HG02870 (cell line): ENCODE data around the gene OSBPL10.

Experiments used
- ATAC-seq: cut with Tn5 transposase; IDR thresholded peaks from one replicate; pipeline ENCODE4 v1.9.1; 2021; ENCODE audit warnings: mild to moderate bottlenecking, moderate library complexity; ENCODE audit not compliant: unreplicated experiment

Gene OSBPL10

DNA sequence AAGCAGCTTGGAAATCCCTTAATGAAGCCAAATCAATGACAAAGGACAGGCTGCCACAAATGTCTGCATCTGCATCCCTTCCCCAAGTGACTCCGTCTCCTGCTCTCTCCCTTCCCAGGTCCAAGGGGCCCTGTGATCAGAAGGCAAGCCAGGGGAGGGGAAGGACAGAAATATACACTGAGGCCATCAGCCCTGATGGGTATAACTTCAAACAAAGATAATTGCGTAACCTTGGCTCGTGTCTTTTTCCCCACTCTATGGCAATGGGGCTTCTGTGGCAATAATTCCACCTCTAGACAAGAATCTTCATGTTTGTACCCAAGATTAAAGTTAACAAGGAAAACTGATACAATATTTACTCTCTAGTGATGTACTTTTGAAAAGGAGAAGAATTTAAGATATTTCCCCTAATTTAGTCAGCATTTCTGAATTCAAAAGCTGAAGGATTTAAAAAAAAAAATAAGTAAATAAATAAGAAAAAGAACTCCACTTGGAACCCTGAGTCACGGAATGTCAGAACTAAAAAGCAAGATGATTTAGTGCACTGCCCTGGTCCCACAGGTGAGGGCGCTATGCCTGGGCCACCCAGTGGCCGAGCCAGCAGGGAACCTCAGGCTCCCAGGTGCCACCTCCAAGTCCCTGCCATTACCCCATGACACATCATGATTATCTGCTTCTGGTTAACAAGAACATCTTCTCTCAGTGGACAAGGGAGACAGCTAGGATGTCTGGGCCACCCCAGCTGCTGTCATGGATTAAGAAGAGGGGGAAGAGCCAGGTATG, 293.9 kb downstream of the OSBPL10 start:
- ATAC-seq = no peak

DNA sequence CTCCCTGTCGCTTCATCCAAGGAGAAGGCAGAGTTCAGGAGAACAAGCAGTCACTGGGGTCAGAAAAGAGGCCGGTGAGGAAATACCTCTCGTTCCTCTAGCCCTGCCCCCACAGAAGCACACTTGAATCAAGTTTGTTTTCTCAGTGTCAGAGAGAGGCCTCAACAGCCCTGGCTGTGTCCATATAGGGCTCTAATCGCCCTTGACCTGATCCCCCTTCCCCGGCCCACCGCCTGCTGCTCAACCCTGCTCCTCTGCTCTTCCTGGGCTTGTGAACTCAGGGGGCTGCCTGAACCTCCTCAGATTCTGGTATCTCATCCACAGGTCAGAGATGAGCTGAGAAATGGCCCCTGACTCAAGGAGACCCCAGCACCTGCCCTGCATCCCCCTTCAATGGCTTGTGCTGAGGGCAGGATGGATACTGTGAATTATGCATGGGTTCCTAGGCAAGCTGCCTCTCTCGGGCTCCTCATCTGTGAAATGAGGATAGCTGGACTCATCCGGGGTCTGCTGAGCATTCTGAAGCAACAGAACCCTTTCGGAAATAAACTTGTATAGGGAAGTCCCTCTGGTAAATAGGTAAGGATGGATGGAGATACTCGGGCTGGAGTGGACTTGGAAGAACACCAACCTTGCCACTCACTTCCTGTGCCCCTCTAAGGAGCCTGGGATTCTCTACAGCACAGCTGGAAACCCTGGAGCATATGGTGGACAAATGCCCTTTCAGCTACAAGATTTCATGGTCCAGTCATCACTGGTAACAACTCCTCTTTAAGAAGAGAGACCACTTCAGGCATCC, 300.8 kb downstream of the OSBPL10 start:
- ATAC-seq = no peak

DNA sequence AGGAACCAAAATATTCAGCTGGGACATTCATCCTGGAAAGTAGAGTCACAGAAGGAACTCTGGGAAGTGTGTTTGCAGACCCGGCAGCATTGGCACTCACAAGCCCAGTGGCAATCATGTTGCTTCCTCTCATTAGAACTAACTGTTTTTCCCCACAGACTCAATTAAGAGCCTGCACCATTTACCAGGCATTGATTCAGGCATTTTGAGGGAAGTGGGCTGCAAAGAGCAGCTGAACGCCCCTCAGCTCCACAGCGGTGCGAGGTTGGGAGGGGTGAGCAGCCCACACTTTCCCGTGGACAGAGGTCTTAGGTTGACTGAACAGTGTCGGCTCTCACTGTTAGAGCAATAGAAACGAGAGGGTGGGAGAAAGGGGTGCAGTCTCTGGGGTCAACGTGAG, 304.5 kb downstream of the OSBPL10 start:
- no peak for ATAC-seq

DNA sequence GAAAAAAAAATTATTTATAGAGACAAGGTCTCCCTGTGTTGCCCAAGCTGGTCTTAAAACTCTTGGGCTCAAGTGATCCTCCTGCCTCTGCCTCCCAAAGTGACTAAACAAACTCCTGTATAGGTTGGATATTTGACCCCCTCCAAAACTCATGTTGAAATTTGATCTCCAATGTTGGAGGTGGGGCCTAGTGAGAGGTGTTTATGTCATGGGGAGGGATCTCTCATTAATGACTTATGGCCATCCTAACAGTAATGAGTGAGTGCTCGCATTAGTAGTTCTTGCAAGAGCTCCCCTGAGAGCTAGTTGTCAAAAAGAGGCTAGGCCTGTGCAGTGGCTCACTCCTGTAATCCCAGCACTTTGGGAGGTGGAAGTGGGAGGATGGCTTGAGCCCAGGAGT, 307.1 kb downstream of the OSBPL10 start:
- no peak for ATAC-seq

DNA sequence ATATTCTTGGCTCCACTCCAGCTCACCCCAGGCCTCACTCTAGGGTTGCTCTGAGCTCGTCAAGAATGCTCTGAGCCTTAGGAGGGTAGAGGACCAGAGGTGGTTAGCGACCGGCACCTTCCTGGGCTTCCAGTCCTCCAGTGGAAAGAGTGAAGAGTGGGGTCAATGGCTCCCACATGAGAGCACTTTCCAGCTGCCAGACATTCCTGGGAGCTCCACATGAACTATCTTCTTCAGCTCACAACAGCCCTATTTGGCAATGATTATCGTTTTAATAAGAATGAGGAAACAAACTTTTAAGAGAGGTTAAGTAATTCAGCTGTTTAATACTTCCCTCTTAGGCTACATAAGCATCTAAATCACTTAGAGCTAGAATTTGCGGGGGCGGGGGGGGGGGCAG, 309.1 kb downstream of the OSBPL10 start:
- no peak for ATAC-seq

DNA sequence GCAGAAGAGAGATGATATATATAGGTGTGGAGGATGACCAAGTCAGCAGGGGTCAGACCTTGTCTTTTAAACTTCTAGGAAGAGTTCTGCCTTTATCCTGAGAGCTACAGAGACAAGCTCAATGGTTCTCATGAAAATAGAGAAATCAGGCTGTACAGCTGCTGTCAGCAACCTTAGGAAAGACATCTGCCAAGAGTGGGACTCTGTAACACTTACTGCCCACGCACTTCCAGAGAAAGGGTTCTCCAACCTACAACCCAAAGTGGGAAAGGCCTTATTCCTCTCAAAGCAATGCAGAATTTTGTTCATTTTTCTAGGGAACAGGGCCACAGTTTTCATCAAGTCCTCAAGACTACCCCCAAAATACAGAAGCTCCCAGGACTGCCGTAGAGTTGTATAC, 309.6 kb downstream of the OSBPL10 start:
- ATAC-seq = no peak

DNA sequence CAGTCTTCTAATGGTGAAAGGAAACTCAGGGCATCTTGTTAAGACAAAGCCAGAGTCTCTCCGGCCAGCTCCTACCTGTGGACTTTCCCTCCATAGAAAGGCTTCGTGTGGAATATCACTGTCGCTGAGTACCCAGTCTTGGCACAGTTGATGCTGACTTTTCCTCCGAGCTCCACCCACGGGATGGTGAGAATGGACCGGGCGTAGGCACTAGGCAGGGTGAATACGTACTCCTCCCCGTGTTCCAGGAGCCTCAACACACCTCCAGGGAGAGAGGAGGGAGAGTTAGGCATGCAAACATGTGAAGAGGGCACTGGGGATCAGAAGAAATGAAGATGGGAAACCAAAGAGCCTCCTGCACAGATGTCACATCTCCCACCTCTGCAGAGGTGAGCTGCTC, 310.3 kb downstream of the OSBPL10 start:
- no peak for ATAC-seq

DNA sequence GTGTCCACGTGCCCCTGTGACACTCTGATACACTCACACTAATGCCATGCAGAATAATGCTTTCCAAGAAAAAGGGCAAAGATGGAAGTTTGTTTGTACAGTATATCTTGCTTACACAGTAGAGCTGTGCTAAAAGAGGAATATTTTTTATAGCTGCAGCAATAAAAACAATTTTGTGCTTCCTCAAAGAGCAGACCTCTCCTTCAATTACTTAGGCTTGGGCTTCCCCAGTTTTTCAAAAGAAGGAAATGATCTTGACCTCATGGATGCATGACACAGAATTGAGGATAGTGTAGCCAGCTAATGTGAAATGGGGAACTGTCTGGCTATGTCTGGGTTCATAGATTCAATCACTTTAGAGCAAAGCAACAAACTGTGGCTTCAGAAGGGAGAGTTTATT, 310.9 kb downstream of the OSBPL10 start:
- ATAC-seq = no peak

DNA sequence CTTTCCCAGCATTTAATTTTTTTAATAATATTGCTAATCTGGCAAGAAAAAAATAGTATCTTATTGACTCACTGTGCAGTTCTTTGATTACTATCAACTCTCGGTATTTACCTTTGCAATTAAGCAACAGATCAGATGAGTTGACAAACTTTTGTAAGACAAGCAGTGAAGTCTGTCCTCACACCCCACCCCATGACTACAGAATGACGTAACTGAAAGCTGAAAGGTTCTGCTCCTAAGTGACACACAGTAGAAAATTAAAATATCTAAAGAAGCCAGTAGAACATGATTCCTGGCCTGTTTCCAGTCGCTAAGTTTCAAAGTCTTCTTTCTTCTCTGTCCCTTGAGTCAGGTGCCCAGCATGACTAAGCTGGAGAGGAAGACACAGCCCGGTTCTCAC, 312.8 kb downstream of the OSBPL10 start:
- no peak for ATAC-seq

DNA sequence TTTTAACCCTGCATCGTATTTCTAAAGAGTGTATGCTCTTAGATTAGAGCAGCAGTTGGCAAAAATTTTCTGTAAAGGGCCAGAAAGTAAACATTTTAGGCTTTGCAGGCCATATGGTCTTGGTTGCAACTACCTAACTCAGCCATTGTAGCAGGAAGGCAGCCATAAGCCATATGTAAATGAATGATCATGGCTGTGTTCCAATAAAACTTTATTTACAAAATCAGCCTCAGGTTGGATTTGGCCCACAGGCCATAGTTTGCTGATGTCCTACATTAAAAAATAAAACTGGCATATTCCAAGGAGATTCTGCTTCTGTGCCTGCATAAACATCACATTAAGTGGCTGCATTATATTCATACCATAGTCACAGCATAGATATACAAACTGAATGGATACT, 313.5 kb downstream of the OSBPL10 start:
- no peak for ATAC-seq

DNA sequence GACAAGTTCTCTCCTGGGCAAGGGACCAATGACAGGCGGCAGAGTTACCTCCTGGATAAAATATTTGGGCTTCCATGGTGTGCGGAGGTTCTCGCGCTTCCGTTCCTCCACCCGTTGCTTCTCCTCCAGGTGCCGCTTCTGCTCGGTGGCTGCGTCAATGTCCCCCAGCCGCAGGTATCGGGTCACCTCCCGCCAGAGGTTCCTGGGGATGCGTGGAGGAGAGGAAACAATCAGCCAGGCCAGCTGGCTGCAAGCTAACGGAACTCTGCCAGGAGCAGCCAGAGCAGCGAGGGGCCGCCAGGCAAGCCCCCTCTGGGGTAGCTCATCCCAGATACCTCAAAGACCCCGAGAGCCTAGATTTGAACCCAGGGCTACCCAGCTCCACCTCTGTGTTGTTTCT, 317.0 kb downstream of the OSBPL10 start:
- ATAC-seq = no peak

DNA sequence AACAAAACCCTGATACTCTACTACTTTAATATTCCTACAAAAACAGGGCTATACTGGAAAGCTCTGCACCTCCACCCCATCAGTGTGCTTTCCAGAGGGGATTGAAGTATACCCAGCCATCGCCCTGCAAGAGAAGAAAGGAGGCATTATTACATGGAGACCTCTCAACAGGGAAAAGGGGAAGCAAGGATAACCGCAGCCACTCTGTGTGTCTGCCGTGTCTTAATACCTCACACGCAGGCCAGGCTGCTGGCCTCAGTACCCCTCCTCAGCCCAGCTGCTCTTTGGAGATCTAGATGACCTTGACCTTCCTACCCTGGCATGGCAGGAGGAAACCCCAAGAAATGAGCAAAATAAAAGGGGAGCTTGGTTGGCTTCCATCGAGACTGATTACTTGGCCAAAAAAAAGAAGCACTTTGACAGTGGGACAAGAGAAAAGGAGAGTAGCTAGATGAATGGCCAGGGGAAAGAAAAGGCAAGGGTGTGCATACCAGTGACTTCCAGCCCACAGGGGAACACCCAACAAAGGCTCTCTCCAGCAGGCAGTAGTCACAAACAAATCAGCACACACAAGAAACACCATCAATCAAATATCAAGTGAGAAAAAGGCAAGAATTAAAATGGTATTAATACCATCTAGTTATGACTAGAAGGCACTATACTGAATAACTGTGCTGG, 318.9 kb downstream of the OSBPL10 start:
- no peak for ATAC-seq

DNA sequence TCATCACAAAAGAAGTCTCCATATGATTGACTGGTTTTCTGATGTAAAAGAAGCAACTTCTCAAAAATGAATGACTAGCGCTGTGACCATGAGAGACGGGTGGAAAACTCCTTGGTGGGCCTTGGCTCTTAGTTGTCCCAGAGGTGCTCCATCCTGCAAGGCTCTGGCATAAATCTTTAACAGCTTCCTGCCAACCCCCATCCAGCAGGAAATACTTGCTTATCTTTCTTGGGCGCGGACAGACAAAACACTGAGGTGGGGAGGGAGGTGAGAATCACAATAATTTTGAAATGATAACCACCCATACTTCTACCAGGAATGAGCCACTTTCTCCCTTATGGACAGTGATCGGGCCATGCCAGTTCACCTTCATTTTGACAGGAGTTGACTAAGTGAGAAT, 319.8 kb downstream of the OSBPL10 start:
- no peak for ATAC-seq

DNA sequence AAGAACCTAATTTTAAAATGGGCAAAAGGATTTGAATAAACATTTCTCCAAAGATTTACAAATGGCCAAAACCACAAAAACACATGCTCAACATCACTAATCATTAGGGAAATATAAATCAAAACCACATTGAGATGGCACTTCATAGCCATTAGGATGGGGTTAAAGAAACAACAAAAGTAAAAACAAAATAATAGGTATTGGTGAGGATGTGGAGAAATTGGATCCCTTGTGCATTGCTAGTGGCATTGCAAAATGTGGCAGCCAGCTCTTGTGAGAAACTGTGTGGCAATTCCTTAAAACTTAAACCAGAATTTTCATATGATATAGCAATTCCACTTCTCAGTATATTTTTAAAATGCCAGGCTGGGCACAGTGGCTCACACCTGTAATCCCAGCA, 321.8 kb downstream of the OSBPL10 start:
- ATAC-seq = no peak

DNA sequence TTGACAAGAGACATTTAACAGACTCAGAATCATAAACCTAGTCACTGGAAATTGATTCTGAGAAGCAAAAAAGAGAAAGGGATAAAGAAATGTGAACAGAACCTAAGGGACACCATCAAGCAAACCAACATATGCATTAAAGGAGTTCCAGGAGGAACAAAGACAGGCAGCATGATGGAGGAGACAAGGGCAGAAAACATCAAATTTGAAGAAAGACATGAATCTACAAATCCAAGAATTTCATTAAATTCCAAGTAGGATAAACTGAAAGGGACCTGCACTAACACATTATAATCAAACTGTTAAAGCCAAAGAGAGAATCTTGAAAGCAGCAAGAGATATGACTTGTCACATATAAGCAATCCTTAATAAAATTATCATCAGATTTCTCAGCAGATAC, 326.1 kb downstream of the OSBPL10 start:
- ATAC-seq = no peak

DNA sequence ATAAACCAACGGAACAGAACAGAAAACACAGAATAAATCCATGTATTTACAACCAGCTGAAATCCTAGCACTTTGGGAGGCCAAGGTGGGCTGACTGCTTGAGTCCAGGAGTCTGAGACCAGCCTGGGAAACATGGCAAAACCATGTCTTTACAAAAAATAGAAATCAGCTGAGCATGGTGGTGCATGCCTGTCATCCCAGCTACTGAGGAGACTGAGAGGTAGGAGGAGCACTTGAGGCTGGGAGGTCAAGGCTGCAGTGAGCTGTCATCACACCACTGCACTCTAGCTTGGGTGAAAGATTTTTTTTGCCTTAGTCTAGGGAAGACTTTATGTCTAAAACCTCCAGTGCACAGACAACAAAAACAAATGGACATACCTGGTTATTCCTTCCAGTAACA, 327.6 kb downstream of the OSBPL10 start:
- no peak for ATAC-seq

DNA sequence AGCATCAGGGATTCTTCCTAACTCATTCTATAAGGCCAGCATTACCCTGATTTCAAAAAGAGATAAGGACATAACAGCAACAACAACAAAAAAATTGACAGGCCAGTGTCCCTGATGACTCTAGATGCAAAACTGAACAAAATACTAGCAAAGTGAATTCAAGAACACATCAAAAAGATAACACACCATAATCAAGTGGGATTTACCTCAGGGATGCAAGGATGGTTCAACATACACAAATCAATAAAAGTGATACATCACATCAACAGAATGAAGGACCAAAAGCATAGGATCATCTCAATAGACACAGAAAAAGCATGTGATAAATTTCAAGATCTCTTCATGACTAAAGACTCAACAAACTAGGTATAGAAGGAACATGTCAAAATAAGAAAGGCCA, 328.8 kb downstream of the OSBPL10 start:
- no peak for ATAC-seq

DNA sequence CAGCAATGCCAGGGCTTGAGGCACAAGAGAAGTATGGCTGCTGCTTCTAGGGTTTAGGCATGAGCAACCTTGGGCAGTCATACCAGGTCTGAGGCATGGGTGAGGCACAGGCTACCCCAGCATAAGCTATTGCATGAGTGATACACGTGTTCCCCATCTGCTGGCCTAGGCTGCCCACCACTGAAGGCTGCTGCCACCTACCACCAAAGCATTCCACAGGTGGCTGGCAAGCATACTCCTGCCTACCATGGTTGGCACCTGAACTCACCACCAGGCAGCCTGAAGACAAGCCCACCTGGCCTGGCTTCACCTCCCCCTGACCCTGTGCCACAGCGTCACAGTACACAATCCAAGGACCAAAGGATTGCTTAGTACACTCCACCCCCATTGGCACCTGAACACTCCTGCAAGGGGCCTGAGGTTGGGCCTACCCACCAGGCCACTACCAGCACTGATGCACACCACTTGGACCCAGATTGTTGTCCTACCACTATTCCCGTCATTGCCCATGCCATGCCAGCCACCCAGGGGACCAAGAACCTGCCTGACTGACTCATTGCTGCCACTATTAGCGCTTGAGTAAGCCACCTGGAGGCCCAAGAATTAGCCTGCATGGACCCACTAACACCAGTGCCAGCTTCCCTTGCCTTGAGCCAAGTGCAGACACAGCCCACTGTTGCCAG, 332.6 kb downstream of the OSBPL10 start:
- no peak for ATAC-seq

DNA sequence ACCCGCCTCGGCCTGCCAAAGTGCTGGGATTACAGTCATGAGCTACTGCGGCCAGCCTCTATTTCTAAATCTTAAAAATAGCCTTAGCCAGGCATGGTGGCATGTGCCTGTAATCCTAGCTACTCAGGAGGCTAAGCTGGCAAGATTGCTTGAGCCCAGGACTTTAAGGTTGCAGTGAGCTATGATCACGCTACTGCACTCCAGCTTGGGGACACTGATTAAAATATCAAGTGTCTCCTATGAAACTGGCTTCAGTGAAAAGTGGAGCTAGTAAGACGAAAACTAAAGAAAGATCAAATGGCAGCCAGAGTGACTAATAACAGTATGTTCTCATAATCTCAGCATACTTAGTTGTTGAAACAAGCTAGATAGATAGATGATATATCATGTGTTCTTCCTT, 335.8 kb downstream of the OSBPL10 start:
- ATAC-seq = no peak

DNA sequence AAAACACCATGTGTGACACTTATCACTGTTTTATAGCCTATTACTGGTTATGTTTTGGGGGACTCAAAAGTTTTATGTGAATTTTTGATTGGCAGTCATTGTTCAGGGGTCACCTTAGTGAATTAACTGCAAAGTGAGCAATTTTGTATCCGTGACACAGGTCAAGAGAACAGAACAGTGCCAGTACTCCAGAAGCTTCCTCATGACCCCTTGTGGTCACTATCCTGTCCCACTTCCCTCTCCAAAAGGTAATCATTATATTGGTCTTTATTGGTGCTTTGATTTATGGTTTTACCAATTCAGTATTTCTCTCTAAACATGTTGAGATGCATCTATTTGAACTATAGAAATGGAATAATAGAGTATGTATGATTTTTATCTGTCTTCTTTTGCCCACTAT, 341.2 kb downstream of the OSBPL10 start:
- no peak for ATAC-seq

DNA sequence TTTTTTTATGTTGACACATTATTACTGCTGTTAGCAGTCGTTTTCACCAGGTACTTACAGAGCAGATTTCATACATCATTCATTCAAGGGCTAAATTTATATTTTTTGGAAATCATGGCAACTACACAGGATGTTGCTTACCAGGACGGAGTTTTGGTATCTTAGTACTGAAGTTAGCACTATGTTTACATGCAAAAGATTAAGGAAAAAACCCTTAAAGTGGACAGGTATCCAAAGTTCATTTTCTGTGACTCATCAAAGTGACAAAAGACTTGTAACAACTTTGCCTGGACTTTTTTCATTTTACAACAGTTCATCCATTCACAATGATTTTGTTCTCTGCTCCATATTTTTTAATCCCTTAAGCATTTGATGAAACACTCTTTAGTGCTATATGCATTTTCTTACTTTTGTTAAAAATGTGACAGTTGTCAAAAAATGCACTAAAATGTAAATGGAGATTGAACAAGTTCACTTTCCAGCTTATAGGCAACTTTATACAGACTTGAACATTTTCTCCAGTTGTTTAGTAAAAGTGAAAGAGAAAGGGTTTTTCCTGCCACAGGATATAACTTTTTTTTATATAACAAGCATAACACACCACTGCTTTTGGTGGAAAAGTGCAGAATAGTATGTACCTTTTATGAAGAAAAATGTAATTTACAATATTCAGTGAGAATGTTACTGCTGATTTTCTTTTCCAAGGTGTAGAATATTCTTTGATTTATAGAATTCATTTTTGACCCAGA, 344.2 kb downstream of the OSBPL10 start:
- no peak for ATAC-seq
